Peyer's patch (tissue), 4 donors: ENCODE results near the gene MDH1. TPM values are rescaled to one million over a fixed set of nuclear protein-coding genes. Genes with fewer than 3 reads are reported as not detected.
"Not testable (repeated sequence)": the region's sequence is repeated elsewhere in the genome, so short reads cannot be mapped to it uniquely, and the experiment has no call there.

Source experiments
- DNase-seq, 3 donors: peaks; one replicate each; pipeline ENCODE4 v3.0.0-alpha.2; 2017 to 2019
- H3K27ac ChIP-seq, 4 donors: fragments of 200-600 bp; sonication (generic); one replicate each; pipeline ENCODE4 v1.5.1; 2016 to 2019
- H3K27me3 ChIP-seq, 2 donors: fragments of 200-600 bp; sonication (generic); one replicate each; pipeline ENCODE4 v1.5.1; 2019
- H3K36me3 ChIP-seq, 3 donors: fragments of 200-600 bp; sonication (generic); one replicate each; pipeline ENCODE4 v1.5.1; 2016 to 2019
- H3K4me1 ChIP-seq, 4 donors: fragments of 200-600 bp; sonication (generic); one replicate each; pipeline ENCODE4 v1.5.1; 2016 to 2019
- H3K4me3 ChIP-seq, 4 donors: fragments of 200-600 bp; sonication (generic); 1 replicate in 3 of 4; 2 replicates in 1 of 4; pipeline ENCODE4 v1.5.1; 2016 to 2019; ENCODE audit warnings: mild to moderate bottlenecking in 1 of 4
- H3K9me3 ChIP-seq, 4 donors: fragments of 200-600 bp; sonication (generic); one replicate each; pipeline ENCODE4 v1.5.1; 2016 to 2019; ENCODE audit warnings: mild to moderate bottlenecking in 1 of 4
- CTCF ChIP-seq, 6 experiments: fragments of 450-650 bp in 4 of 6; fragments of 200-600 bp in 2 of 6; sonication (generic) in 1 of 6; IDR thresholded peaks; one replicate each; pipeline ENCODE4 v1.5.1; 2017 to 2019; ENCODE audit warnings: antibody characterized with exemption in 6 of 6, mild to moderate bottlenecking in 3 of 6, moderate library complexity in 1 of 6
- POLR2A ChIP-seq, 2 donors: fragments of 450-650 bp; IDR thresholded peaks; one replicate each; pipeline ENCODE4 v1.5.1; 2017; ENCODE audit warnings: antibody characterized with exemption in 2 of 2, mild to moderate bottlenecking in 2 of 2, moderate library complexity in 2 of 2
- total RNA-seq, 4 donors: library from RNA; depleted of rRNA; stranded (reverse); fragments of >200 nt; gene quantifications; one replicate each; pipeline ENCODE4 v1.1.0, GENCODE V29; 2016

Gene MDH1
- total RNA-seq, 4 donors from 2014 or later = 59.4 to 178 (median 127) TPM

DNA sequence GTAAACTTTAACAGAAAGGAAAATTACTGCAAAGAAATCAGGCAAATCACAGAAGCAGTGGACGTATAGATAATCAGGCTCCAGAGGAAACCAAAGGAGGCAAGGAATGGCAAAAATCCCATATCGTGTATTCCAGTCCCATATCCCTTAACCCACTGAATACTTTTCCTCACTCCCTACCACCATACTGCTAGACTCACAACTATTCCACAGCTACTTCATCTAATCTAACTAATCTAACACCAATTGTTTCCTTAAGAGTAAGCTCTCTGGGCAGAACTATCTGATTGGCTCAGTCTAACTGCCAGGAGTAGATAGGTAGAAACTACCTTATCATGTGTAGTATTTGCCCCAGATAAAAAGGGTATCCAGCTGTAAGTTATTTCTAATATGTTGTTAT is 16.8 kb upstream of the MDH1 start:
- Histone ChIP-seq H3K4me3 (no peak overlapping the region), H3K36me3 (no peaks in the 10 kb centered on the region), H3K9me3 (peaks cover 0 to 6% (median 0%) of the 10 kb centered on the region in 4 donors), H3K27me3 (no peaks in the 10 kb centered on the region), H3K4me1 (no peaks in the 10 kb centered on the region), H3K27ac (no peak overlapping the region)
- TF ChIP-seq CTCF (IDR thresholded peaks at IDR 0.05) (no peak), POLR2A (IDR thresholded peaks at IDR 0.05) (no peak)
- DNase-seq = no peak

GRCh38 chr2:63573026-63573425 is 15.7 kb upstream of the MDH1 start:
- H3K27ac ChIP-seq, H3K4me1 ChIP-seq, DNase-seq, H3K4me3 ChIP-seq, H3K27me3 ChIP-seq, H3K9me3 ChIP-seq, H3K36me3 ChIP-seq: not testable (repeated sequence)

- not testable (repeated sequence) for DNase-seq, H3K9me3 ChIP-seq, H3K27me3 ChIP-seq, H3K4me1 ChIP-seq, H3K4me3 ChIP-seq, H3K27ac ChIP-seq, H3K36me3 ChIP-seq
These were observed 14.9 kb upstream of the MDH1 start for GRCh38 chr2:63573726-63574345.

DNA sequence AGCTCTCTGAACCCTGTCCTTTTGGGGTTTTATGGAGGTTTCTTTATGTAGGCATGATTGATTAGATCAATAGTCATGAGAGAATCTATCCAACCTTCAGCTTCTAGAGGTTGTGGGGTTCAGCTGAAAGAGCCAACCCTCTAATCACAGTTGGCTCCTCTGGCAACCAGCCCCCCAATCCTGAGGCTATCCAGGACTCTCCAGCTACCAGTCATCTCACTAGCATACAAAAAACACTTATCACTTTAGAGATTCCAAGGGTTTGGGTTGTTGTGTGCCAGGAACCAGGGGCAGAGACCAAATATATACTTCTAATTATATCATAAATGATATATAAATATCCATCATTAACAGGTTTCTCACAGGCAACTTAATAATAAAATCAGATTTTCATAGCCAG is 12.2 kb upstream of the MDH1 start:
- DNase-seq = no peak
- no peaks in the 10 kb centered on the region for H3K27me3 ChIP-seq
- no peaks in the 10 kb centered on the region for H3K9me3 ChIP-seq
- TF ChIP-seq POLR2A (IDR thresholded peaks at IDR 0.05) (no peak), CTCF (IDR thresholded peaks at IDR 0.05) (no peak)
- no peak overlapping the region for H3K4me3 ChIP-seq
- H3K27ac ChIP-seq = no peak overlapping the region
- H3K4me1 ChIP-seq = no peaks in the 10 kb centered on the region
- no peaks in the 10 kb centered on the region for H3K36me3 ChIP-seq

- Histone ChIP-seq H3K36me3 (no peaks in the 10 kb centered on the region), H3K4me1 (no peaks in the 10 kb centered on the region), H3K9me3 (no peaks in the 10 kb centered on the region), H3K27ac (no peak overlapping the region), H3K4me3 (no peak overlapping the region), H3K27me3 (no peaks in the 10 kb centered on the region)
- no peak for DNase-seq
- no peak for TF ChIP-seq CTCF (IDR thresholded peaks at IDR 0.05)
- no peak for TF ChIP-seq POLR2A (IDR thresholded peaks at IDR 0.05)
These were observed 10.0 kb upstream of the MDH1 start for GRCh38 chr2:63578767-63579166.

DNA sequence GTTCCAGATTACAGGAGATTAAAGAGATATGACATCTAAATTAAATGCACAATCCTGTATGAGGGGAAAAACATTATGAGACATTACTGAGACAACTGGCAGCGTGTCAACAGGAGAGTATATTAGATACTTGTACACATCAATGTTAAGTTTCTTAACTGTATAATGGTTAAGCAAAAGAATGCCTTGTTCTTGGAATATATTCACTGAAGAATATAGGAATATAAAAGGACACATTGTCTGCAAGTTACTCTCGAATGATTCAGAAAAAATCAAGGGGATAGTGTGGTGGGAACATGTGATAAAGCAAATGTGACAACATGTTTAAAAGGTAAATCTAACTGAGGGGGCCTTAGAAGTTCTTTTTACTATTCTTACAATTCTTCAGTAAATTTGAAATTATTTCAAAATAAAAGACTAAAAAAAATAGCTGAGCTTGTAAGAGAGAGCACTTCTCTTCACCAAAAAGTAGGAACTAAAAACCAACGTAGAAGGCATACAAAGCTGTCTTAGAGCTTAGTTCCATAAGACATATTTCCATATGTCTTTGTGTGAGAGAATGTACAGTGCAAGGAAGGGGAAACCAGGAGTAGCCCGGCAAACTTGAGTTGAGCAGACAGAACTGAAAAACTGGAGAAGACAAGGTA is 8.0 kb upstream of the MDH1 start:
- DNase-seq = no peak
- peak overlapping the region in 1 of 4 donors; percentile 18 for H3K27ac ChIP-seq
- H3K4me1 ChIP-seq = no peaks in the 10 kb centered on the region
- no peaks in the 10 kb centered on the region for H3K27me3 ChIP-seq
- TF ChIP-seq POLR2A (IDR thresholded peaks at IDR 0.05) (no peak), CTCF (IDR thresholded peaks at IDR 0.05) (no peak)
- H3K9me3 ChIP-seq = no peaks in the 10 kb centered on the region
- H3K4me3 ChIP-seq = no peak overlapping the region
- no peaks in the 10 kb centered on the region for H3K36me3 ChIP-seq
